NCI-H146 treated with DMSO at 0.1 percent for 48 hours (cell line): ENCODE measurements around the gene UHRF2.

Experiments
- DNase-seq: peaks from one replicate; lab custom pipeline; 2025; ENCODE audit not compliant: unreplicated experiment; lab: John Stamatoyannopoulos, UW

The UHRF2 gene

DNA sequence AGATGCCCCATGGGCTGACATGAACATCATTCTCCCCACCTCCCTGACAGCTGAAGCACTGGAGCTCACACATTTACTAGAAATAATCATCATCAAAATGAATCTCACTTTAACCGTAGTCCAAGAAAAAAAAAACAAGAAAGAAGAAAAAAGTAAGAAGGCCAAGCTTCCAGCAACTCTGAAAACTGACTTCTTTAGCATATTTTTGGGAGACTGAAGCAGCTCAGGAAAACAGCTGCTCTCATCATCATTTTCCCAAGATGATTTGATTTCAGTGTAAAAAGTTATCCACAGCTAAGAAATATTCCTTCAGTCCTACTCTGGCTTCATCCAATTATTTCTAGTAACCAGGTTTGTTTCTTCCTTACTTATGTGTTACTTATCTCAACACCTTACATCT, 140.9 kb downstream of the UHRF2 start:
- DNase-seq: no peak
